ENCODE data around the gene NVL.

Gene NVL

GRCh38 chr1:224189561-224189960, 140.4 kb downstream of the NVL start:
- DNase-seq = no peak

- peak; percentile 68 for DNase-seq
Measured at GRCh38 chr1:224188286-224188685, 141.7 kb downstream of the NVL start.

- no peak for DNase-seq
Measured at GRCh38 chr1:224185208-224185607, 144.8 kb downstream of the NVL start.

- DNase-seq = peak; percentile 76
Measured at GRCh38 chr1:224183591-224184312, 146.2 kb downstream of the NVL start.

GRCh38 chr1:224182866-224183590, 146.9 kb downstream of the NVL start, which contains the start of gene DEGS1:
Gene DEGS1 (plus strand): TSS chr1:224183240. CDS start chr1:224183337, 97 bp downstream.
- DNase-seq = peak; percentile 88

GRCh38 chr1:224182057-224182865, 147.7 kb downstream of the NVL start:
- DNase-seq = peak; percentile 81

- no peak for DNase-seq
Measured at GRCh38 chr1:224181453-224181810, 148.5 kb downstream of the NVL start.

- DNase-seq = no peak
Measured at GRCh38 chr1:224180783-224181452, 149.1 kb downstream of the NVL start.

- no peak for DNase-seq
Measured at GRCh38 chr1:224178894-224179293, 151.1 kb downstream of the NVL start.

- no peak for DNase-seq
Measured at GRCh38 chr1:224177356-224177999, 152.5 kb downstream of the NVL start.

Measured in activated CD4-positive, alpha-beta T cell treated with anti-CD3 and anti-CD28 coated beads, Interleukin-2, Interleukin-6, amounts not matched to agents 100 ng/mL and 50 ng/mL, durations not matched to agents 16 hours and 8 hours (primary cell).